SK-N-SH (cell line): ENCODE results near the gene TGFB1I1. TPM values are rescaled to one million over a fixed set of nuclear protein-coding genes. Genes with fewer than 3 reads are reported as not detected.

Experiments used
- CTCF ChIA-PET: fragments of 300-600, 350-600 bp; formaldehyde crosslinking; extraction: SDS; loops from one replicate; lab custom pipeline; 2021; lab: Yijun Ruan, JAX
- POLR2A ChIA-PET: fragments of 350-600 bp; sonication (Branson Sonifier 250); formaldehyde crosslinking; extraction: SDS; loops from one replicate; lab custom pipeline; 2020; ENCODE audit warnings: antibody characterized with exemption, inconsistent platforms; lab: Yijun Ruan, JAX
- DNase-seq: peaks from one replicate; pipeline ENCODE4 v3.0.0; 2012
- H2AFZ ChIP-seq: fragments of 200-600 bp; sonication (generic); 2 replicates; pipeline ENCODE4 v1.8.1; 2016; ENCODE audit warnings: antibody characterized with exemption, mild to moderate bottlenecking, low read depth
- H3F3A ChIP-seq: fragments of 200-600 bp; sonication (generic); replicated peaks from 2 replicates; pipeline ENCODE3; 2016; ENCODE audit warnings: antibody characterized with exemption, mild to moderate bottlenecking; ENCODE audit not compliant: insufficient read depth
- H3K27ac ChIP-seq, 2 experiments: fragments of 200-500 bp in 1 of 2; fragments of 200-600 bp in 1 of 2; sonication (Bioruptor generic) in 1 of 2; sonication (generic), shearing (Covaris generic) in 1 of 2; 2 replicates each; pipeline versions ENCODE4 v1.5.1 to v1.6.1; 2014 to 2016; ENCODE audit warnings: low read depth in 2 of 2, inconsistent platforms in 1 of 2, low read length in 1 of 2, mild to moderate bottlenecking in 1 of 2, mixed read lengths in 1 of 2
- H3K27me3 ChIP-seq: fragments of 200-600 bp; sonication (generic), shearing (Covaris generic); 2 replicates; pipeline ENCODE4 v1.6.1; 2016; ENCODE audit warnings: mixed run types; ENCODE audit not compliant: insufficient read depth
- H3K36me3 ChIP-seq, 2 experiments: fragments of 200-500 bp in 1 of 2; fragments of 200-600 bp in 1 of 2; sonication (Bioruptor generic) in 1 of 2; sonication (generic) in 1 of 2; replicated peaks in 1 of 2; 2 replicates each; pipeline versions ENCODE3 to v1.5.1; 2014 to 2016; ENCODE audit warnings: low read length in 1 of 2, mild to moderate bottlenecking in 1 of 2; ENCODE audit not compliant: insufficient read depth in 2 of 2, control insufficient read depth in 1 of 2
- H3K4me1 ChIP-seq, 2 experiments: fragments of 200-500 bp in 1 of 2; fragments of 200-600 bp in 1 of 2; sonication (Bioruptor generic) in 1 of 2; sonication (generic), shearing (Covaris generic) in 1 of 2; 2 replicates each; pipeline versions ENCODE4 v1.5.1 to v1.6.1; 2014 to 2016; ENCODE audit warnings: low read depth in 1 of 2, low read length in 1 of 2, mixed run types in 1 of 2; ENCODE audit not compliant: insufficient read depth in 2 of 2, control insufficient read depth in 1 of 2
- H3K4me2 ChIP-seq: fragments of 200-600 bp; sonication (generic), shearing (Covaris generic); 2 replicates; pipeline ENCODE4 v1.6.1; 2017; ENCODE audit warnings: mixed run types
- H3K4me3 ChIP-seq, 2 experiments: fragments of 200-500 bp in 1 of 2; fragments of 200-600 bp in 1 of 2; sonication (Bioruptor generic) in 1 of 2; sonication (generic), shearing (Covaris generic) in 1 of 2; 2 replicates each; pipeline versions ENCODE4 v1.5.1 to v1.8.1; 2014 to 2016; ENCODE audit warnings: low read depth in 2 of 2, inconsistent platforms in 1 of 2, low read length in 1 of 2, mild to moderate bottlenecking in 1 of 2, mixed read lengths in 1 of 2, moderate library complexity in 1 of 2
- H3K79me2 ChIP-seq: fragments of 200-600 bp; sonication (generic); 2 replicates; pipeline ENCODE4 v1.8.1; 2017; ENCODE audit warnings: mild to moderate bottlenecking; ENCODE audit not compliant: insufficient read depth
- H3K9ac ChIP-seq: fragments of 200-600 bp; sonication (generic); 2 replicates; pipeline ENCODE4 v1.6.1; 2017; ENCODE audit warnings: mixed run types
- H3K9me2 ChIP-seq: fragments of 200-600 bp; sonication (generic); 2 replicates; pipeline ENCODE4 v1.6.1; 2017; ENCODE audit warnings: mixed run types
- H3K9me3 ChIP-seq: fragments of 200-600 bp; sonication (generic); 2 replicates; pipeline ENCODE4 v1.6.1; 2017; ENCODE audit warnings: mixed run types, mild to moderate bottlenecking, moderate library complexity
- H4K20me1 ChIP-seq: fragments of 200-600 bp; sonication (generic); 2 replicates; pipeline ENCODE4 v1.6.1; 2017; ENCODE audit warnings: mild to moderate bottlenecking, mixed run types; ENCODE audit not compliant: insufficient read depth
- CTCF ChIP-seq: fragments of 200-600 bp; sonication (generic); IDR thresholded peaks from 2 replicates; pipeline ENCODE4 v1.6.1; 2017; ENCODE audit warnings: antibody characterized with exemption, mild to moderate bottlenecking, moderate library complexity
- ELF1 ChIP-seq: IDR thresholded peaks from 2 replicates; pipeline ENCODE4 v1.4.0; 2012
- EP300 ChIP-seq, 2 experiments: IDR thresholded peaks; 2 replicates each; pipeline versions ENCODE4 v1.4.0 to v1.6.1; 2012; ENCODE audit warnings: borderline replicate concordance in 1 of 2, low read depth in 1 of 2, low read length in 1 of 2
- FOSL2 ChIP-seq: IDR thresholded peaks from 2 replicates; pipeline ENCODE4 v1.4.0; 2012; ENCODE audit warnings: low read depth, mild to moderate bottlenecking, moderate library complexity, borderline replicate concordance
- FOXJ3 ChIP-seq: sonication (generic); formaldehyde crosslinking; IDR thresholded peaks from 2 replicates; pipeline ENCODE4 v1.5.1; 2020; ENCODE audit warnings: mild to moderate bottlenecking, missing genetic modification reagents
- IRF3 ChIP-seq: fragments of 150-350 bp; IDR thresholded peaks from 2 replicates; pipeline ENCODE4 v1.6.1; 2016; ENCODE audit warnings: mild to moderate bottlenecking, low read depth, low read length
- MAX ChIP-seq: IDR thresholded peaks from 2 replicates; pipeline ENCODE4 v1.4.0; 2012; ENCODE audit warnings: low read depth
- MEF2A ChIP-seq: IDR thresholded peaks from 2 replicates; pipeline ENCODE4 v1.4.0; 2012; ENCODE audit warnings: low read depth, borderline replicate concordance
- NRF1 ChIP-seq: IDR thresholded peaks from 2 replicates; pipeline ENCODE4 v1.6.1; 2012; ENCODE audit warnings: low read depth, mild to moderate bottlenecking, low read length
- REST ChIP-seq: IDR thresholded peaks from 2 replicates; pipeline ENCODE4 v1.6.1; 2012; ENCODE audit warnings: mild to moderate bottlenecking, low read depth, low read length, moderate library complexity
- RXRA ChIP-seq: IDR thresholded peaks from 2 replicates; pipeline ENCODE4 v1.4.0; 2012; ENCODE audit warnings: low read depth, mild to moderate bottlenecking, borderline replicate concordance
- SIN3A ChIP-seq: IDR thresholded peaks from 2 replicates; pipeline ENCODE4 v1.6.1; 2012; ENCODE audit warnings: low read depth, mild to moderate bottlenecking, low read length, moderate library complexity, borderline replicate concordance
- TAF1 ChIP-seq: IDR thresholded peaks from 2 replicates; pipeline ENCODE4 v1.6.1; 2012; ENCODE audit warnings: low read depth, mild to moderate bottlenecking, low read length, moderate library complexity, borderline replicate concordance
- USF1 ChIP-seq: IDR thresholded peaks from 2 replicates; pipeline ENCODE4 v1.4.0; 2012; ENCODE audit warnings: low read depth, borderline replicate concordance
- ZBTB33 ChIP-seq: IDR thresholded peaks from 2 replicates; pipeline ENCODE4 v1.4.0; 2012; ENCODE audit warnings: low read depth, borderline replicate concordance
- WGBS: methylation state at CpG from one replicate; pipeline ENCODE4 v1.1.6; 2017; ENCODE audit warnings: low lambda C conversion rate; 5-methylcytosine and 5-hydroxymethylcytosine counted together
- polyA plus RNA-seq, 3 experiments: library from polyadenylated mRNA; depleted of rRNA; stranded (reverse); fragments of >200 nt; gene quantifications; 2 replicates each; pipeline ENCODE4 v1.2.3, GENCODE V29; 2012

Gene TGFB1I1
- polyA plus RNA-seq, 1 of the 3 experiments (the other 2 are of a cell fraction), result 29.7 TPM

GRCh38 chr16:31452631-31453106 lies 19.3 kb upstream of the TGFB1I1 start (continued):
- no peak for TF ChIP-seq REST

- H3F3A ChIP-seq, result peaks cover 24% of the 10 kb centered on the region
- H3K4me1 ChIP-seq, result peaks cover 44 to 53% of the 10 kb centered on the region in 2 experiments; a peak in 3 of 4 replicates
- peaks cover 3 to 10% of the 10 kb centered on the region in 2 experiments for H3K36me3 ChIP-seq
- no peaks in the 10 kb centered on the region for H3K27me3 ChIP-seq
- H3K4me2 ChIP-seq, result peak overlapping the region; percentile 62
- H3K9me2 ChIP-seq, result no peaks in the 10 kb centered on the region
- POLR2A ChIA-PET, result interaction anchor here (0.7 kb wide), 1 partner anchor 11 kb away, joined by 3 read pairs; the partner anchor contains the start of gene ZNF843
- WGBS, result 74% methylated on average over 18 of the region's 20 CpGs
- H2AFZ ChIP-seq, result no peak overlapping the region
- peak overlapping the region in 1 of 2 experiments; percentile 95; a peak in 2 of 4 replicates for H3K27ac ChIP-seq
- H3K9me3 ChIP-seq, result no peaks in the 10 kb centered on the region
- no peak overlapping the region for H3K4me3 ChIP-seq
- H3K9ac ChIP-seq, result no peak overlapping the region
- TF ChIP-seq MEF2A (no peak), EP300 (IDR thresholded peaks at IDR 0.05; ENCODE audit: borderline replicate concordance in 1 of 2, low read depth in 1 of 2, low read length in 1 of 2) (no peak), RXRA (no peak), ZBTB33 (no peak), FOXJ3 (CRISPR knock-in tag) (no peak), USF1 (no peak), FOSL2 (no peak), TAF1 (no peak), NRF1 (no peak), IRF3 (no peak), CTCF (no peak), MAX (no peak), ELF1 (no peak), SIN3A (no peak)
- TF ChIP-seq, all 33 proteins: peak for 0
- Histone ChIP-seq H4K20me1 (peaks cover 38% of the 10 kb centered on the region), H3K79me2 (peaks cover 62% of the 10 kb centered on the region)
- CTCF ChIA-PET, result interaction anchor here (0.8 to 2.6 kb wide), 4 partner anchors 10 to 415 kb away, joined by 3 to 33 read pairs (median 8); partner anchors contain the start of gene ZNF843
- DNase-seq, result no peak
Observed at GRCh38 chr16:31453255-31454204, 18.4 kb upstream of the TGFB1I1 start.
